Muscle of leg (tissue), 16 donors: ENCODE measurements around the gene PMFBP1. TPM values are rescaled to one million over a fixed set of nuclear protein-coding genes. Genes with fewer than 3 reads are reported as not detected.
A peak's percentile ranks its signal among the peaks of the same experiment; 100 is the strongest.

Experiments
- DNase-seq: peaks from one replicate; pipeline ENCODE4 v3.0.0; 2013
- H3K27ac ChIP-seq: one replicate; pipeline ENCODE4 v1.5.1; 2013; ENCODE audit warnings: mild to moderate bottlenecking, low read length, control low read depth
- H3K27me3 ChIP-seq: one replicate; pipeline ENCODE4 v1.6.1; 2013; ENCODE audit warnings: low read length; ENCODE audit not compliant: control insufficient read depth, insufficient read depth
- H3K36me3 ChIP-seq: one replicate; pipeline ENCODE4 v1.6.1; 2013; ENCODE audit warnings: low read length; ENCODE audit not compliant: control insufficient read depth, insufficient read depth
- H3K4me1 ChIP-seq: one replicate; pipeline ENCODE4 v1.6.1; 2013; ENCODE audit warnings: low read length; ENCODE audit not compliant: control insufficient read depth, insufficient read depth
- H3K4me3 ChIP-seq: one replicate; pipeline ENCODE4 v1.5.1; 2013; ENCODE audit warnings: low read length, control low read depth
- H3K9me3 ChIP-seq: replicated peaks from 2 replicates; pipeline ENCODE4 v1.6.1; 2013; ENCODE audit warnings: low read depth, low read length; ENCODE audit not compliant: control insufficient read depth
- WGBS: methylation state at CpG from one replicate; pipeline ENCODE4 v1.1.5; 2013; ENCODE audit warnings: missing lambda C conversion rate; ENCODE audit not compliant: insufficient coverage; 5-methylcytosine and 5-hydroxymethylcytosine counted together
- long read RNA-seq, 11 donors: transcript quantifications; one replicate each; lab custom pipeline, GENCODE V29; 2026
- polyA plus RNA-seq, 8 donors: library from polyadenylated mRNA; unstranded; fragments of 120-200 nt; gene quantifications; one replicate each; pipeline versions ENCODE4 v1.2.1 to v1.2.3, GENCODE V29; 2013; ENCODE audit warnings: inconsistent platforms in 1 of 8, low replicate concordance in 1 of 8; ENCODE audit not compliant: insufficient read length in 8 of 8, insufficient read depth in 1 of 8
- total RNA-seq: library from RNA; stranded (reverse); fragments of 120-200 nt; gene quantifications from one replicate; pipeline ENCODE4 v1.2.4, GENCODE V29; 2013

Gene PMFBP1, protein sequence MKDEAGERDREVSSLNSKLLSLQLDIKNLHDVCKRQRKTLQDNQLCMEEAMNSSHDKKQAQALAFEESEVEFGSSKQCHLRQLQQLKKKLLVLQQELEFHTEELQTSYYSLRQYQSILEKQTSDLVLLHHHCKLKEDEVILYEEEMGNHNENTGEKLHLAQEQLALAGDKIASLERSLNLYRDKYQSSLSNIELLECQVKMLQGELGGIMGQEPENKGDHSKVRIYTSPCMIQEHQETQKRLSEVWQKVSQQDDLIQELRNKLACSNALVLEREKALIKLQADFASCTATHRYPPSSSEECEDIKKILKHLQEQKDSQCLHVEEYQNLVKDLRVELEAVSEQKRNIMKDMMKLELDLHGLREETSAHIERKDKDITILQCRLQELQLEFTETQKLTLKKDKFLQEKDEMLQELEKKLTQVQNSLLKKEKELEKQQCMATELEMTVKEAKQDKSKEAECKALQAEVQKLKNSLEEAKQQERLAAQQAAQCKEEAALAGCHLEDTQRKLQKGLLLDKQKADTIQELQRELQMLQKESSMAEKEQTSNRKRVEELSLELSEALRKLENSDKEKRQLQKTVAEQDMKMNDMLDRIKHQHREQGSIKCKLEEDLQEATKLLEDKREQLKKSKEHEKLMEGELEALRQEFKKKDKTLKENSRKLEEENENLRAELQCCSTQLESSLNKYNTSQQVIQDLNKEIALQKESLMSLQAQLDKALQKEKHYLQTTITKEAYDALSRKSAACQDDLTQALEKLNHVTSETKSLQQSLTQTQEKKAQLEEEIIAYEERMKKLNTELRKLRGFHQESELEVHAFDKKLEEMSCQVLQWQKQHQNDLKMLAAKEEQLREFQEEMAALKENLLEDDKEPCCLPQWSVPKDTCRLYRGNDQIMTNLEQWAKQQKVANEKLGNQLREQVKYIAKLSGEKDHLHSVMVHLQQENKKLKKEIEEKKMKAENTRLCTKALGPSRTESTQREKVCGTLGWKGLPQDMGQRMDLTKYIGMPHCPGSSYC
- total RNA-seq (0.40 TPM), polyA plus RNA-seq (1 to 10 TPM in 7 of 8 donors, under 1 TPM in 1; 0.49 to 3.7 (median 1.8) TPM)
- long read RNA-seq, donor 1, partial matches to known transcripts, result 11 of 11 reads
- long read RNA-seq, donor 1, other reads (novel, unspliced or antisense), result 0 of 11 reads
- long read RNA-seq, donor 2, result 0 reads
- long read RNA-seq, donor 3, partial matches to known transcripts, result 30 of 30 reads
- long read RNA-seq, donor 3, other reads (novel, unspliced or antisense), result 0 of 30 reads
- long read RNA-seq, donor 4, result 0 reads
- long read RNA-seq, donor 5, result 0 reads
- long read RNA-seq, donor 6, result 0 reads
- long read RNA-seq, donor 7, result 0 reads
- long read RNA-seq, donor 8, result 0 reads
- long read RNA-seq, donor 9, result 0 reads
- long read RNA-seq, donor 10, result 0 reads
- long read RNA-seq, donor 11, result 0 reads

DNA sequence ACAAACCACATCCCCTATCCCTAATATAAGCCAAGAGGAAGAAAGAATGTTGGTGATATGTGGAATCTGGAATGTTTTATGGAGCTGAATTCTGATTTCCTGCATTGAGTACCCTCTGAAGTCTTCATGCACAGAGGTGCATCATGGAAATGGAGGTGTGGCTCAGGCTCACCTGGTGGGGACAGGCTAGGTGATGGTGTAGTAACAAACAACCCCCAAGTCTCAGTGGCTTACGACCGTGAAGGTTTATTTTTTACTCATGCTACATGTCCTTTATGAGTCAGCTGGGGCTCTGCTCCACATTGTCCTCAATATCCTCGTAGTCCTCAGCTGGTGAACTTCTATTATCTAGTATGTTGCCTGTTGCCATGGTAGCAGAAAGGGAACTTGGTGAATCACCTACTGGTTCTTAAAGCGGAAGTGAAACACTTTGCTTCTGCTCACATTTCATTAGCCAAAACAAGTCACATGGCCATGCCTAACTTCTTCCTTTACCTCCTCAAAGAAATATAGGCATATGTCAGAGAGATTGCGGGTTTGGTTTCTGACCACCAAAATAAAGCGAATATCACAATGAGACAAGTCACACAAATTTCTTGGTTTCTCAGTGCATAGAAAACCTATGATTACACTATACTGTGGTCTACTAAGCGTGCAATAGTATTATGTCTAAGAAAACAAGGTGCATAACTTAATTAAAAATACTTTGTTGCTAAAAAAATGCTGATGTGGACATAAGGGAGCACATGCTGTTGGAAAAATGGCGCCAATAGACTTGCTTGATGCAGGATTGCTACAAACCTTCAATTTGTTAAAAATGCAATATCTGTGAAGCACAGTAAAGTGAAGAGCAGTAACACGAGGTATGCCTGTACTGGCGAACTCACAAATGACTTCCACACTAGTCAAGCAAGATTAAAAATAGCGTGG lies at the start of gene PMFBP1:
Gene PMFBP1 (minus strand): TSS at position 51 of the 930 bp plus-strand sequence. CDS start 947 bp downstream, outside the sequence.
- H3K4me3 ChIP-seq, result no peak within 1 kb of the TSS
- peak; percentile 78 for DNase-seq
- no peaks in the 10 kb centered on the region for H3K4me1 ChIP-seq
- 50% methylated on average over 2 of the region's 11 CpGs for WGBS
- H3K9me3 ChIP-seq, result no peaks in the 10 kb centered on the region
- H3K36me3 ChIP-seq, result no peaks in the 10 kb centered on the region
- no peak within 1 kb of the TSS for H3K27ac ChIP-seq
- H3K27me3 ChIP-seq, result no peaks in the 10 kb centered on the region

DNA sequence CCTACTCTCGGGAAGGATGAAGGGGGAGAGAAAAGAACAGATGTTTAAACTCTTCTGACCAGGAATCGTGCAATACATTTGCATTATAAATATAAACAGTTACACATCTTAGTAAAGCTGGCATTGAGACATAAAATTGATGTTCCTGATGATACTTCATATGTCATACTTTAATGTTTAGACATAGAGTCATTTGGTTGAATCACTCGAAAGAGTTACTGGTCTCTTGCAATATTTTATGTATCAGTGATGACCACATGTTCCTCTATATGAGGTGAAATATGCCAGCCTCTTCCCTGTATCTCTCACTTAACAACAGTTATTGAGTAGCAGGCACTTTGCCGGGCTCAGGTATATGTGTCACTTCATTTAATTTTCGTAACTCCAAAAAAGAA lies 49.7 kb upstream of the PMFBP1 start:
- Histone ChIP-seq H3K27ac (no peak overlapping the region), H3K9me3 (no peaks in the 10 kb centered on the region), H3K4me3 (no peak overlapping the region), H3K27me3 (no peaks in the 10 kb centered on the region), H3K36me3 (no peaks in the 10 kb centered on the region), H3K4me1 (no peaks in the 10 kb centered on the region)
- DNase-seq, result no peak
- no CpG with 5 or more reads among the region's 5 CpGs for WGBS

DNA sequence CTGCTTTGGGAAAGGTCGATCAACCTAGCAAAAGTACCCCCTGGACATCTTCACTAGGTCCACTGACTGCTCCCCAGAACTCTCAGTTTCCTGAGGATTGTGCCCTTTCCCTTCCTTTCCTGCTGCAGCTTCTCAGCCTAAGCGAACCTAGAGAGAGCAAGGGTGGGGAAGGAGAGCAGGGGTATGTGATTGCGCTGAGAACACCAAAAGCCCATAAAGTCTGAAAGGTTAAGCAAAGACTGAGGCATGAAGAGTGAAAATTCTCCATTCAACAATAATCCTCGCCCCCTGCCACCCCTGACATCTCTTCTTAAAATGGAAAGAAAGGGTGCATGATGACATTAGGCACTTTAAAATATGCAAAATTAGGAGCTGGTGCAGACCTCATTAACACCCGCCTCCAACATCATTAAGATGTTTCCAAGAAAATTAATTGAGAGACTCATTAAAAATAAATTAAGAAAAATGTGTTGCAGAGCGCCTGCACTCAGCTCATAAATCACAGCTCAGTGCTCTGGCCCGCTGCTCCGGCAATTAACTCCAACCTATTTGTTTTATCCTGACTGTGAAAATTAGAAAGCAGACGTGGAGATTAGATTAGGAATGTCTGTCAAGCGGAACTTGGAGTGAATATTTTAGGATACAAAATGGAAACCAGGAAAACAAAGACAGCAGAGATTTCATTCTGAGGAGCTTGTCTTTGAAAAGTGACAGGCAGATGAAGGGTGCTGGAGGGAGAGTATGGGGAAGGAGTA lies 49.1 kb upstream of the PMFBP1 start:
- Histone ChIP-seq H3K4me3 (no peak overlapping the region), H3K27me3 (no peaks in the 10 kb centered on the region), H3K4me1 (no peaks in the 10 kb centered on the region), H3K27ac (no peak overlapping the region), H3K9me3 (no peaks in the 10 kb centered on the region), H3K36me3 (no peaks in the 10 kb centered on the region)
- 60% methylated on average over 3 of the region's 10 CpGs for WGBS
- no peak for DNase-seq

DNA sequence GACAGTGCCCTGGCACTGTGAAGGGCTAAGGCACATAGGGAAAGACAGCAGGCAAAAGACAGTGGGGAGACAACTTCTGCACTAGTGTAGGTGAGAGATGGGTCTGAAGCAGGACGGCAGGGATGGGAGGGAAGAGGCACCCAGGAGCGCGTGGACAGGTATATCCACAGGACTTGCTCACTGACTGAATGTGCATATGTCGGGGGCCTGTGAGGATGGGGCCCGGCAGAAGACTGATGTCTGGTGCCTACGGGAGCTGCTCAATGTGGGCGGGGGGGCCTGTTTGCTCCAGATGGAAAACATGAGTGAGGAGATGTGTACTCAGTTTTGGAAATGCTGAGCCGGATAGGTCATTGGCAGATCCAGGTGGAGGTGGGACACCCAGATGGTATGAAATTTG lies 47.3 kb upstream of the PMFBP1 start:
- H3K9me3 ChIP-seq, result no peaks in the 10 kb centered on the region
- H3K4me1 ChIP-seq, result no peaks in the 10 kb centered on the region
- no peak overlapping the region for H3K4me3 ChIP-seq
- H3K27ac ChIP-seq, result no peak overlapping the region
- DNase-seq, result no peak
- H3K27me3 ChIP-seq, result no peaks in the 10 kb centered on the region
- no peaks in the 10 kb centered on the region for H3K36me3 ChIP-seq
- WGBS, result 86% methylated on average over 5 of the region's 8 CpGs

DNA sequence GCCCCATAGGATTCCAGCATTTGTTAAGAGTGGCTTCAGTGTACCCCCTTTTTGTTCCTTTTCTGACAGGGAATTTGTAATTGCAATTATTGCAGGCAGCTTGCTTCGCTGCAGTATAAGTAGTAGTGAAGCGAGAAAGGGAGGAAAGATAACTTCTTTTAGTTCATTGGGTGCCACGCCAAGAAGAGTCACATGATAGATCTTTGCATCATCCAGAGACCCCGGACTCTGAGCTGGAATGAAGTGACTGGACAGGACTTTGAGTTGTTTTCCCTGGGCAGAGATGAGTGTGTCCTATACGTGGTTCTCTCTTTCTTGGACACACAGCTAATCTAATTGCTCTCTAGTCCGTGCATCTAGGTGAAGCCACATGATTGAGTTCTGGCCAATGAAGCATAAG lies 44.8 kb upstream of the PMFBP1 start:
- WGBS, result 79% methylated on average over 3 of the region's 6 CpGs
- no peak overlapping the region for H3K27ac ChIP-seq
- no peaks in the 10 kb centered on the region for H3K9me3 ChIP-seq
- H3K4me1 ChIP-seq, result no peaks in the 10 kb centered on the region
- no peaks in the 10 kb centered on the region for H3K36me3 ChIP-seq
- H3K4me3 ChIP-seq, result no peak overlapping the region
- no peaks in the 10 kb centered on the region for H3K27me3 ChIP-seq
- DNase-seq, result no peak

DNA sequence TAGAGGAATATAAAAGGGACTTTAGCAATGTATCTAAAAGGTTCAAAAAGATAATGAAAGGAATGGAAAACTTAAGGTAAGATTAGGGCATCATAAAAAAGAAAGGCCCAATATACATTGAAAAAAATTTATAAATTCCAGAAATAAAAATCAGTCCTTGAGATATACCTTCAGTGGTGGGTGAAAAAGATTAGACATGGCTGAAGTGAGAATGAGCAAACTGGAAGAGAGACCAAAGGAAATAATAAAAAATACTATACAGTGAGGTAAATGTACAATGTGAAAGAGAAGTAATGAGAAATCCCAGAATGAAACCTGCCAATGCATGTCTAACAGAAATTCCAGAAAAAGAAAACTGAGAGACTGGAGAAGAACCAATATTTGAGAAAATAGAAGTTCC lies 42.9 kb upstream of the PMFBP1 start:
- Histone ChIP-seq H3K4me1 (no peaks in the 10 kb centered on the region), H3K27me3 (no peaks in the 10 kb centered on the region), H3K36me3 (no peaks in the 10 kb centered on the region), H3K27ac (no peak overlapping the region), H3K4me3 (no peak overlapping the region), H3K9me3 (no peaks in the 10 kb centered on the region)
- DNase-seq, result no peak

DNA sequence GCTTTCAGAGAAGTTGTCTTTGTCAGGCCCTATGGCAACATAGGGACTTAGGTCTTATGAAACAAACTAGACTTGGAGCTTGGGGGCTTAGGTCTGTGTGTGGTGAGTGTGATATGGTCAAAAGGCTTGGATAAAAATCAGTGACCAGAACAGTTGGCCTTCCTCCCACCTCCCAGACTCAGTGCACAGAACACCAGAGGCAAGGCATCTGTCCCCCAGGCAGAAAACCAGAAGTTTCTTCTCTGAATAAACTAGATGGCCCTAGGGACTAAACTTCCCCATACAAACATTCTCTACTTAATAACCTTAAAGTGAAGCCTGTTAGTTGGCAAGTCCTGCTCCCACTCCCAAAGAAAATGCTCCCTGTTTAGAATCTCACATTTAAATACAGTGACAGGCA lies 39.2 kb upstream of the PMFBP1 start:
- no peak for DNase-seq
- Histone ChIP-seq H3K27me3 (no peaks in the 10 kb centered on the region), H3K9me3 (no peaks in the 10 kb centered on the region), H3K36me3 (no peaks in the 10 kb centered on the region), H3K4me1 (no peaks in the 10 kb centered on the region), H3K27ac (no peak overlapping the region), H3K4me3 (no peak overlapping the region)

DNA sequence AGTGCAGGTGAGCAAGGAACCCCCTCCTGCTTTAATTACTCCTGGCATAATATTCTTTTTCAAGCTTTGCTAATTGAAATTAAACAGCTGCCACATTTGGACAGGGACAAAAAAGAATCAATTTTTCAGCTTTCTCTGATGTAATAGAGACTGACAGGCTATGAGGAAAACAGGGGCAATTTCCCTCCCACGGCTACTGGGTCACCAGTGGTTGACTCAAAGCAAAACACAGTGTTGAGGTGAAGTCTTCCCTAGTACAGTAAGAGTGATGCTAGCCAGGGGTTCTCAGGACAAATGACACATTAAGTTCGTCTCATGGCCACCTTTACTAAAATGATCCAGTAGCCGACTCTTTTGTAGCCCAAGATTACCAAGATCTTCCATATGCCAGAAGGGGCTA lies 38.6 kb upstream of the PMFBP1 start:
- 83% methylated on average over 1 of the region's 3 CpGs for WGBS
- no peak overlapping the region for H3K27ac ChIP-seq
- H3K27me3 ChIP-seq, result no peaks in the 10 kb centered on the region
- H3K4me3 ChIP-seq, result no peak overlapping the region
- no peak for DNase-seq
- H3K36me3 ChIP-seq, result no peaks in the 10 kb centered on the region
- no peaks in the 10 kb centered on the region for H3K4me1 ChIP-seq
- H3K9me3 ChIP-seq, result no peaks in the 10 kb centered on the region

DNA sequence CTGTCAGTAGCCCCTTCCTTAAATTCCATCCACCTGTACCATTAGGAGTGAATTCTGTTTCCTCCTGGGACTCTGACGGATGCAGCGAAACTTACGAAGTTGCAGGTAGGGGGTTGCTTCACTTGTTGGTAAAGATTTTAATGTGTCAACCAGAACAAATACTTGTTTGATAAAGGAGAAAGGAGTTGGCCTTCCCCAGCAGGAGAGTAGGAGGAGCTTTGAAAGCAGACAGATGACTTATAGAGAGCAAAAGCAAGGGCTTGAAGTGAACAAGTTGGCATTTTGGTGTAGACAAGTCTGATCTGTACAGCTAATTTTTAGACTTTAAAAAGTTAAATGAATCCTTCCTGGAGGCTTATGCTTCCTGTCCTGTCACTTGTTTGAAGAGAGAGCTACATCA lies 38.1 kb upstream of the PMFBP1 start:
- no peaks in the 10 kb centered on the region for H3K4me1 ChIP-seq
- H3K9me3 ChIP-seq, result no peaks in the 10 kb centered on the region
- H3K36me3 ChIP-seq, result no peaks in the 10 kb centered on the region
- WGBS, result no CpG with 5 or more reads among the region's 3 CpGs
- DNase-seq, result no peak
- H3K4me3 ChIP-seq, result no peak overlapping the region
- no peak overlapping the region for H3K27ac ChIP-seq
- no peaks in the 10 kb centered on the region for H3K27me3 ChIP-seq
